ENCODE measurements around the gene SRMS. TPM values are rescaled to one million over a fixed set of nuclear protein-coding genes. Genes with fewer than 3 reads are reported as not detected.

The SRMS gene
- total and polyA plus RNA-seq, 2 of the 13 experiments (the other 11 are each of a cell fraction or from before 2014, with no cell fraction given), result not detected

DNA sequence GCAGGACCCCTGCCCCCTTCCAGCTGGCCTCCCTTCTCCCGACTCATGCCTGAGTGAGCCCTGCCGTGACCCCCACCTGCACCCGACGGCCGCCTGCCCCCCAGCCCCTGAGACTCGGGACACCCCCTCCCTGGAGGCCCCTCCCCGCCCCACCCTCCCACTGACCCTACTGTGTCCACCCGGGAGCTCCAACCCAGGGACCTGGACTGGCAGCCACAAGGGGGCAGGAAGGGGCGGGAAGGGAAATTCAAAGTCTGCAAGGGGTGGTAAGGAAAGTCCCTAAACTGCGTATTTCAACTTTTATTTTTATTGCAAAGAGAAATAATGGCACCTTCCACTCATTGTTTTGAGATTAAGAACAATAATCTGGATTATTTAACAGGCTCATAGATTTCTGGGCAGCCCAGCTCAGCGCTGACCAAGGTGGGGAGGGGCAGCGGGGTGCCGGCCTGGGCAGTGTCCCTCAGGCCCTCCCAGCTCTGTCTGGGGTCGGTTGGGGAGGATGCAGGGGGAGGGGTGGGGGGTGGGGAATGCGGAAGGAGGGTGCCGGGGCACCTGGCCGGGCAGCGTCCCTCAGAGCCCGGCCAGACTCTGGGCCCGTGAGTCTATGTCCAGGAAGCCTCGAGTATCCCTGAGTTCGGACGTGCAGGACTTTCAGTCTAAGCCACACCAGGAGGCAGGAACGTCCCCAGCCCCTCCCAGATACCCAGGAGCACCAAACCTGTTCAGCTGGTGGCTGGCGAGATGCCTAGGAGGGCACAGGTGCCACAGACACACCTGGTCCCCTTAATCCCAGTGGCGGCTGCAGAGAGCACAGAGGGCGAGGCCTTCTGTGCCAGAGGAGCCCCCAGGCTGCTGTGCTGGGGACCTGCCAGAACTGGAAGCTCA is 9.1 kb downstream of the SRMS start:
- Histone ChIP-seq H3K4me2 (ENCODE audit: low read depth, low read length) (peak overlapping the region; percentile 89), H2AFZ (ENCODE audit: low read length) (no peak overlapping the region), H3K36me3 (replicated peaks in 1 of 2; ENCODE audit: control insufficient read depth in 1 of 2, insufficient read depth in 2 of 2, low read length in 2 of 2) (no peaks in the 10 kb centered on the region), H3K27me3 (ENCODE audit: control insufficient read depth in 1 of 2, insufficient read depth in 2 of 2, low read length in 2 of 2) (peaks cover 49 to 69% of the 10 kb centered on the region in 2 experiments), H3K9ac (ENCODE audit: insufficient read depth, low read depth, low read length) (0 out of 2 replicates have a peak overlapping the region, but pooled peaks have one; percentile 53), H3K4me1 (ENCODE audit: insufficient read depth, low read length) (peaks cover 48% of the 10 kb centered on the region), H3K79me2 (ENCODE audit: insufficient read depth, low read length) (no peaks in the 10 kb centered on the region), H3K4me3 (replicated peaks in 1 of 3; ENCODE audit: insufficient read depth in 1 of 3, low read depth in 2 of 3, low read length in 3 of 3) (peak overlapping the region; percentile 37 to 76 (median 64); a peak in 4 of 6 replicates), H4K20me1 (ENCODE audit: insufficient read depth, low read length) (no peaks in the 10 kb centered on the region), H3K9me3 (ENCODE audit: low read length) (no peaks in the 10 kb centered on the region), H3K27ac (ENCODE audit: extremely low read length, insufficient read depth, low read length) (no peak overlapping the region)
- in situ Hi-C loops (cut with HindIII; ENCODE audit: extremely low pct_ligation_motif_present, low pct_unique_long_range_greater_than_20kb), result loop anchor here (5.0 kb wide), 1 partner anchor 39 kb away; no protein-coding TSS in a partner anchor
- POLR2A ChIA-PET, result interaction anchor here (0.7 to 2.7 kb wide), 27 partner anchors 8 to 543 kb away, joined by 3 to 26 read pairs (median 5); partner anchors contain the start of genes GMEB2, HELZ2, LIME1 and PPDPF
- ATAC-seq (peak; percentile 50), DNase-seq (ENCODE audit: low spot score) (peak; percentile 67), FAIRE-seq (no peak)
- BruUV-seq (replicated peaks), result no TSS peak
- CTCF ChIA-PET (ENCODE audit: low intra/inter-chr PET ratio, low total read pairs), result interaction anchor here (1.1 to 2.7 kb wide), 6 partner anchors 35 to 531 kb away, joined by 3 to 29 read pairs (median 8); partner anchors contain the start of genes HELZ2 and TPD52L2
- intact Hi-C loops (cut with micrococcal nuclease; ENCODE audit: unreplicated experiment), result loop anchor here (1.0 to 10.0 kb wide), 7 partner anchors 35 to 434 kb away; partner anchors contain the start of genes GMEB2, LIME1, RTEL1 and SLC2A4RG
- WGBS (ENCODE audit: low lambda C conversion rate), result 23% methylated on average over 26 of the region's 27 CpGs
- peak; percentile 33; the same call in 1 of the 2 replicates for TF ChIP-seq ZNF264 (CRISPR knock-in tag; IDR thresholded peaks at IDR 0.05)
- TF ChIP-seq, protein P1, sequence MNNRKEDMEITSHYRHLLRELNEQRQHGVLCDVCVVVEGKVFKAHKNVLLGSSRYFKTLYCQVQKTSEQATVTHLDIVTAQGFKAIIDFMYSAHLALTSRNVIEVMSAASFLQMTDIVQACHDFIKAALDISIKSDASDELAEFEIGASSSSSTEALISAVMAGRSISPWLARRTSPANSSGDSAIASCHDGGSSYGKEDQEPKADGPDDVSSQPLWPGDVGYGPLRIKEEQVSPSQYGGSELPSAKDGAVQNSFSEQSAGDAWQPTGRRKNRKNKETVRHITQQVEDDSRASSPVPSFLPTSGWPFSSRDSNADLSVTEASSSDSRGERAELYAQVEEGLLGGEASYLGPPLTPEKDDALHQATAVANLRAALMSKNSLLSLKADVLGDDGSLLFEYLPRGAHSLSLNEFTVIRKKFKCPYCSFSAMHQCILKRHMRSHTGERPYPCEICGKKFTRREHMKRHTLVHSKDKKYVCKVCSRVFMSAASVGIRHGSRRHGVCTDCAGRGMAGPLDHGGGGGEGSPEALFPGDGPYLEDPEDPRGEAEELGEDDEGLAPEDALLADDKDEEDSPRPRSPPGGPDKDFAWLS (CRISPR knock-in tag; IDR thresholded peaks at IDR 0.05; ENCODE audit: borderline replicate concordance), result peak; percentile 5; the same call in 1 of the 2 replicates
- TF ChIP-seq MTA3 (CRISPR knock-in tag; IDR thresholded peaks at IDR 0.05), result no peak
- TF ChIP-seq CEBPG (CRISPR knock-in tag; IDR thresholded peaks at IDR 0.05), result no peak
- TF ChIP-seq, protein P2, sequence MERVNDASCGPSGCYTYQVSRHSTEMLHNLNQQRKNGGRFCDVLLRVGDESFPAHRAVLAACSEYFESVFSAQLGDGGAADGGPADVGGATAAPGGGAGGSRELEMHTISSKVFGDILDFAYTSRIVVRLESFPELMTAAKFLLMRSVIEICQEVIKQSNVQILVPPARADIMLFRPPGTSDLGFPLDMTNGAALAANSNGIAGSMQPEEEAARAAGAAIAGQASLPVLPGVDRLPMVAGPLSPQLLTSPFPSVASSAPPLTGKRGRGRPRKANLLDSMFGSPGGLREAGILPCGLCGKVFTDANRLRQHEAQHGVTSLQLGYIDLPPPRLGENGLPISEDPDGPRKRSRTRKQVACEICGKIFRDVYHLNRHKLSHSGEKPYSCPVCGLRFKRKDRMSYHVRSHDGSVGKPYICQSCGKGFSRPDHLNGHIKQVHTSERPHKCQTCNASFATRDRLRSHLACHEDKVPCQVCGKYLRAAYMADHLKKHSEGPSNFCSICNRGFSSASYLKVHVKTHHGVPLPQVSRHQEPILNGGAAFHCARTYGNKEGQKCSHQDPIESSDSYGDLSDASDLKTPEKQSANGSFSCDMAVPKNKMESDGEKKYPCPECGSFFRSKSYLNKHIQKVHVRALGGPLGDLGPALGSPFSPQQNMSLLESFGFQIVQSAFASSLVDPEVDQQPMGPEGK (CRISPR knock-in tag; IDR thresholded peaks at IDR 0.05), result peak; percentile 83
- TF ChIP-seq, protein P3, sequence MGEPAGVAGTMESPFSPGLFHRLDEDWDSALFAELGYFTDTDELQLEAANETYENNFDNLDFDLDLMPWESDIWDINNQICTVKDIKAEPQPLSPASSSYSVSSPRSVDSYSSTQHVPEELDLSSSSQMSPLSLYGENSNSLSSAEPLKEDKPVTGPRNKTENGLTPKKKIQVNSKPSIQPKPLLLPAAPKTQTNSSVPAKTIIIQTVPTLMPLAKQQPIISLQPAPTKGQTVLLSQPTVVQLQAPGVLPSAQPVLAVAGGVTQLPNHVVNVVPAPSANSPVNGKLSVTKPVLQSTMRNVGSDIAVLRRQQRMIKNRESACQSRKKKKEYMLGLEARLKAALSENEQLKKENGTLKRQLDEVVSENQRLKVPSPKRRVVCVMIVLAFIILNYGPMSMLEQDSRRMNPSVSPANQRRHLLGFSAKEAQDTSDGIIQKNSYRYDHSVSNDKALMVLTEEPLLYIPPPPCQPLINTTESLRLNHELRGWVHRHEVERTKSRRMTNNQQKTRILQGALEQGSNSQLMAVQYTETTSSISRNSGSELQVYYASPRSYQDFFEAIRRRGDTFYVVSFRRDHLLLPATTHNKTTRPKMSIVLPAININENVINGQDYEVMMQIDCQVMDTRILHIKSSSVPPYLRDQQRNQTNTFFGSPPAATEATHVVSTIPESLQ (CRISPR knock-in tag; conservative IDR thresholded peaks at IDR 0.05), result 0 out of 2 replicates have a peak, but pooled peaks have one; percentile 5
- TF ChIP-seq RBAK (CRISPR knock-in tag; IDR thresholded peaks at IDR 0.05), result peak; percentile 98
- TF ChIP-seq RXRA (CRISPR knock-in tag; IDR thresholded peaks at IDR 0.05), result peak; percentile 2; the same call in 1 of the 2 replicates
- TF ChIP-seq, protein P4, sequence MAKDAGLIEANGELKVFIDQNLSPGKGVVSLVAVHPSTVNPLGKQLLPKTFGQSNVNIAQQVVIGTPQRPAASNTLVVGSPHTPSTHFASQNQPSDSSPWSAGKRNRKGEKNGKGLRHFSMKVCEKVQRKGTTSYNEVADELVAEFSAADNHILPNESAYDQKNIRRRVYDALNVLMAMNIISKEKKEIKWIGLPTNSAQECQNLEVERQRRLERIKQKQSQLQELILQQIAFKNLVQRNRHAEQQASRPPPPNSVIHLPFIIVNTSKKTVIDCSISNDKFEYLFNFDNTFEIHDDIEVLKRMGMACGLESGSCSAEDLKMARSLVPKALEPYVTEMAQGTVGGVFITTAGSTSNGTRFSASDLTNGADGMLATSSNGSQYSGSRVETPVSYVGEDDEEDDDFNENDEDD (CRISPR knock-in tag; IDR thresholded peaks at IDR 0.05; ENCODE audit: borderline replicate concordance), result peak; percentile 4; the same call in 1 of the 2 replicates
- TF ChIP-seq ZNF232 (CRISPR knock-in tag; IDR thresholded peaks at IDR 0.05; ENCODE audit: borderline replicate concordance), result 0 out of 2 replicates have a peak, but pooled peaks have one; percentile 51
- TF ChIP-seq ZNF451 (CRISPR knock-in tag; IDR thresholded peaks at IDR 0.05), result 0 out of 2 replicates have a peak, but pooled peaks have one; percentile 8
- peak; percentile 7; the same call in 1 of the 2 replicates for TF ChIP-seq ZNF670 (CRISPR knock-in tag; IDR thresholded peaks at IDR 0.05; ENCODE audit: borderline replicate concordance)
- 0 out of 2 replicates have a peak, but pooled peaks have one; percentile 4 for TF ChIP-seq NR2F2 (IDR thresholded peaks at IDR 0.05; ENCODE audit: borderline replicate concordance, low read depth)
- no peak for TF ChIP-seq TSC22D2 (CRISPR knock-in tag; IDR thresholded peaks at IDR 0.05; ENCODE audit: borderline replicate concordance)
- no peak for TF ChIP-seq NCOR1 (IDR thresholded peaks at IDR 0.05; ENCODE audit: borderline replicate concordance, low read length)
